ENCODE data around the gene HRAS. TPM values are rescaled to one million over a fixed set of nuclear protein-coding genes. Genes with fewer than 3 reads are reported as not detected.

Gene HRAS
- total RNA-seq = 10 to 100 TPM; 41.4 to 50.6 (median 50.1) TPM
- long read RNA-seq, donor 1, transcript HRAS-204 (6 exons, 1,233 nt) = minor isoform, 9 of 66 reads
- long read RNA-seq, donor 1, transcript HRAS-201 (6 exons, 894 nt) = major isoform, 29 of 66 reads
- long read RNA-seq, donor 1, transcript HRAS-205 (5 exons, 1,151 nt) = minor isoform, 5 of 66 reads
- long read RNA-seq, donor 1, partial matches to known transcripts = 8 of 66 reads
- long read RNA-seq, donor 1, other reads (novel, unspliced or antisense) = 10 of 66 reads
- long read RNA-seq, donor 2, partial matches to known transcripts = 0 of 3 reads
- long read RNA-seq, donor 2, other reads (novel, unspliced or antisense) = 0 of 3 reads

DNA sequence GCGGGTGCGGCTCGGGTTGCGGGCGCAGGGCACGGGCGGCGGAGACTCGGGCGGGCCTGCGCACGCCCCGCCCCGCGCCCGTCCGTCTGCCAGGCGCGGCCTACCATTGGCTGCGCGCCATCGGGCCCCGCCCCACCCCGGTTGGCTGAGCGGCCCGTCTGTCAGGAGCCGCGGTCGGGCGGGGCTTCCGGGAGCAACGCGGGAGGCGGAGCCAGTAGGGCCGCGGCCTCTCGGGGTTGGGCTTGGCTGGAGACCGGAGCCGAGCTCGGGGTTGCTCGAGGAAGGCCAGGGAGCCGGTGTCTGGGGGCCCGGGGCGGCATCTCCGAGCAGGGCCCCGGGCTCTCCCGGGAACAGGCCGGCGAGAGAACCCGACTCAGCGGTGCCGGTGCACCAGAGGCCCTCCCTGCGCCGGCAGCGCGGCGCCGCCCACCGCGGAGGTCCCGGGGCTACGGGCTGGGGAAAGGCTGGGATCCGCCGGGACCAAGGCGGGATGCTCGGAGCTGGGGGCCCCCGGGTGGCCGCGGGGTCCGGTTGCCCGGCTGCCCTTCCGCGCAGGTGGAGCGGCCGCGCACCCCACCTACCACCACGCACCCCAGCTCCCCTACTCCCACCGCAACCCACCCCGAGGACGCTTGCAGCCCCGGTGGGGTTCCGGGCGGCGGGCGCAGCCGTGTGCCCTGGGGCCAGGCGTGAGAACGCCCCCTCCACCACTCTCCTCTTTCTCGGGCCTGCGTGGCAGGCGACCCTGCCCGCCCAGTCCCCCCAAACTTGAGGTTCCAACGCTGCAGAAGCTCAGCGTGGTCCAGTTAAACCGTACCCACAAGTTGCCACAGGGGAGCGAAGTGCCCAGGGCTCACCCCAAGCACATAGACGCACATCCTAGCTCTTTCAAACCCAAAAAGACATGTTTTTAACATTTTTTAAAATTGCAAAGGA is at the start of gene HRAS:
TSS of gene HRAS (minus strand) at position 58 of the 936 bp plus-strand sequence.
- intact Hi-C loops (cut with DNase I, micrococcal nuclease) = no loop called here
- TF ChIP-seq, protein P1, sequence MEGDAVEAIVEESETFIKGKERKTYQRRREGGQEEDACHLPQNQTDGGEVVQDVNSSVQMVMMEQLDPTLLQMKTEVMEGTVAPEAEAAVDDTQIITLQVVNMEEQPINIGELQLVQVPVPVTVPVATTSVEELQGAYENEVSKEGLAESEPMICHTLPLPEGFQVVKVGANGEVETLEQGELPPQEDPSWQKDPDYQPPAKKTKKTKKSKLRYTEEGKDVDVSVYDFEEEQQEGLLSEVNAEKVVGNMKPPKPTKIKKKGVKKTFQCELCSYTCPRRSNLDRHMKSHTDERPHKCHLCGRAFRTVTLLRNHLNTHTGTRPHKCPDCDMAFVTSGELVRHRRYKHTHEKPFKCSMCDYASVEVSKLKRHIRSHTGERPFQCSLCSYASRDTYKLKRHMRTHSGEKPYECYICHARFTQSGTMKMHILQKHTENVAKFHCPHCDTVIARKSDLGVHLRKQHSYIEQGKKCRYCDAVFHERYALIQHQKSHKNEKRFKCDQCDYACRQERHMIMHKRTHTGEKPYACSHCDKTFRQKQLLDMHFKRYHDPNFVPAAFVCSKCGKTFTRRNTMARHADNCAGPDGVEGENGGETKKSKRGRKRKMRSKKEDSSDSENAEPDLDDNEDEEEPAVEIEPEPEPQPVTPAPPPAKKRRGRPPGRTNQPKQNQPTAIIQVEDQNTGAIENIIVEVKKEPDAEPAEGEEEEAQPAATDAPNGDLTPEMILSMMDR (IDR thresholded peaks at IDR 0.05) = no peak
- no peaks in the 10 kb centered on the region for H3K36me3 ChIP-seq (ENCODE audit: low read depth)
- ATAC-seq = peak; percentile 88
- H3K4me3 ChIP-seq = peak within 1 kb of the TSS; percentile 65
- DNase-seq = peak; percentile 94 to 98 (median 97)
- peaks cover 21% of the 10 kb centered on the region for H3K4me1 ChIP-seq (ENCODE audit: low read depth)
- H3K9me3 ChIP-seq = no peaks in the 10 kb centered on the region

DNA sequence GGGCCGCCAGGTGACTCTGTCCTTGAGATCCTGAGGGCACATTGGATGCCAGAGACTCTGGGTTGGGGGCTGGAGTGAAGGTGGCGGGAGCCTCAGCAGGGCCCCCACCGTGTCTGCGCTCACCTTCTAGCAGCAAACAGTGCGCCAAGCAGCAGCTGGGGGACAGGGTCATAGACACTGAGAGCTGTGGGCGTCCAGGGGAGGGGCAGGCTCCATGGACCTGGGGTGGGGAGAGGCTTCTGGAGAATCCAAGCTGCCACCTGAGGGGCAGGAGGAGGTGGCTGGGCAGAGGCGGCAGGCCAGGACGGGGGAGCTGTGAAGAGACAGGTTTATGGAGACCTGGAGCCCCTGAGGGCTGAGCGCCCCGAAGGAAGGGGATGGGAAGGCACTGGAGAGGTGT is 48.9 kb upstream of the HRAS start:
- Histone ChIP-seq H3K36me3 (ENCODE audit: low read depth) (peaks cover 4% of the 10 kb centered on the region), H3K4me3 (no peak overlapping the region), H3K4me1 (ENCODE audit: low read depth) (peaks cover 6% of the 10 kb centered on the region), H3K9me3 (no peaks in the 10 kb centered on the region)
- no peak for ATAC-seq
- no peak for DNase-seq
- TF ChIP-seq, protein P1 (IDR thresholded peaks at IDR 0.05) = no peak
- intact Hi-C loops (cut with DNase I, micrococcal nuclease) = no loop called here

DNA sequence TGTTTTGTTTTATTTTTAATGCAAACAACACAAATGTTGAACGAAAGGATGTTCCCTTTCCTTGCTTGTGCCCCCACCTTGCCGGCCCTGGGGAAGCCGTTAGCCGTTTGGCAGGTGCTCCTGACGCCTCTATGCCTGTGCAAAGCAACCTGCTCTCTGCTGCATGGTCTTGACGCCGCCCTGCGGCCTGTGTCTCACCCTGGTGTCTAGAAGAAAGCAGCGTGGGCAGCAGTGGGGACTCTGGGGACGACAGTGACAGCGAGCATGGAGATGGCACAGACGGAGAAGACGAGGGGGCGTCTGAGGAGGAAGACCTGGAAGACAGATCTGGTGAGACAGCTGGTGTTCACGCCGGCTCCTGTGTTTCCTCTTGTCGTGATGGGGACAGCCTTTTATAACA is 46.4 kb upstream of the HRAS start:
- H3K36me3 ChIP-seq (ENCODE audit: low read depth) = peaks cover 4% of the 10 kb centered on the region
- no peak for ATAC-seq

DNA sequence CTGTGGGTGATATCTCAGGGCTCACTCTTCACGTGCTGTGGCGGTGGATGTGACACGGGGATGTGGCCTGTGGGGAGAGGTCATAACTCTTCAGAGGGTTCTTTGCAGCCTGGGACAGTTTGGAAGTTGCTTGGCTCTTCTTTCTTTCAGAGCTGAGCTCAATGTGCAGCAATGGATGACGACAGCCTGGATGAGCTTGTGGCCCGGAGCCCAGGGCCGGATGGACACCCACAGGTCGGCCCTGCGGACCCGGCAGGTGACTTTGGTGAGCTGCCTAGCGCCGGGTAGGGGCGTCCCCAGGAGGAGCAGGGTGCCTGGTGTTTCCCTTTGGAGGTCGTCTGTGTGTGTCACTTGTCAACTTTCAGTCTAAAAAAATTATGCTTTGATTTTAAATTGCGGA is 46.0 kb upstream of the HRAS start:
- Histone ChIP-seq H3K36me3 (ENCODE audit: low read depth) (peaks cover 4% of the 10 kb centered on the region), H3K4me1 (ENCODE audit: low read depth) (peaks cover 22% of the 10 kb centered on the region), H3K9me3 (no peaks in the 10 kb centered on the region), H3K4me3 (no peak overlapping the region)
- no peak for ATAC-seq
- TF ChIP-seq, protein P1 (IDR thresholded peaks at IDR 0.05) = no peak
- intact Hi-C loops (cut with DNase I, micrococcal nuclease) = no loop called here
- DNase-seq = no peak

More for the DNA sequence above, 46.4 kb upstream of the HRAS start:
- Histone ChIP-seq H3K4me3 (no peak overlapping the region), H3K4me1 (ENCODE audit: low read depth) (peaks cover 22% of the 10 kb centered on the region), H3K9me3 (no peaks in the 10 kb centered on the region)
- intact Hi-C loops (cut with DNase I, micrococcal nuclease) = no loop called here
- no peak for DNase-seq
- TF ChIP-seq, protein P1 (IDR thresholded peaks at IDR 0.05) = no peak

DNA sequence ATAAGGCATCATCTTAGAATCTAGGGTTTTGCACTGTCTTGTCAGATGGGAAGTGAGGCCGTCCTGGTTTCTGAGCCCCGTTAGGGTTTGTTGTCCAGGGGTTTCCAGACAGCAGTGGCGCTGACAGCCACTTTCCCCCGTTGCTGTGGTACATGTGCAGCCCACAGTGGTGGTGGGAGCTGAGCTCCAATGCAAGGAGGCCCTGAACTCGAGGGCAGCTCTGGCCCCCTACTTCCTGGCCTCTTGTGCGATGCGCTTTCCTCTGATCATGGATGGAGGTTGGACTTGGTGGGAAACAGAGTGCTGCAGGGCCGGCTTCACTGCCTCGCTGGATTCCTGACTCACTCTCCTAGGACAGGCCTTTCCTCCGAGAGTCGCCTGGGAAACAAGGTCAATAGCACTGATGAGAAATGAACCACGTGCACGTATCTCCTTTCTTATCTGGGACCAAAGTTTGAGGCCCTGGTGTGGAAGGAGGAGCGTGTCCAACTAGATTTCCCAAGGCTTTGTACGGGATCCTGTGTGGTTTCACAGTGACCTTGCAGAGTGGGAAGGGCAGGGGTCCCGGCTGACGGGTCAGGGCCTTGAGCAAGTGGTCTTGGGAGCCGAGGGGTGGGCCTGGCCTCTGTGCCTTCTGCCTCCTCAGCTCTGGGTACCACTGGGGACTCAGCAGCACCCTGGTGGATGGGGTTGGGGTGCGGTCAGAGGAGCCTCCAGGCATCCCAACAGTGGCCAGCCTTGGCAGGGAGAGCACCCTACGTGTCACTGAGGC is 44.6 kb upstream of the HRAS start:
- Histone ChIP-seq H3K36me3 (ENCODE audit: low read depth) (peaks cover 4% of the 10 kb centered on the region), H3K4me1 (ENCODE audit: low read depth) (peaks cover 29% of the 10 kb centered on the region), H3K4me3 (no peak overlapping the region), H3K9me3 (no peaks in the 10 kb centered on the region)
- TF ChIP-seq, protein P1 (IDR thresholded peaks at IDR 0.05) = no peak
- DNase-seq = no peak
- ATAC-seq = no peak
- intact Hi-C loops (cut with DNase I, micrococcal nuclease) = no loop called here

All from mucosa of descending colon (tissue), 3 donors.